Astrocyte of the cerebellum (primary cell): ENCODE results near the gene A4GALT.

ENCODE experiments used
- DNase-seq: peaks from one replicate; pipeline ENCODE4 v3.0.0-alpha.2; 2011; ENCODE audit warnings: low read depth
- H3K4me3 ChIP-seq: 2 replicates; pipeline ENCODE4 v1.5.1; 2011; ENCODE audit warnings: mild to moderate bottlenecking, low read depth, low read length, moderate library complexity
- in situ Hi-C: cut with HindIII; loops from 2 replicates; pipeline ENCODE4 v1.10.0; 2017; ENCODE audit warnings: low sequenced_read_pairs
- TF ChIP-seq, protein P1 (sequence below): IDR thresholded peaks from 2 replicates; pipeline ENCODE4 v1.5.1; 2012; ENCODE audit warnings: low read length, low read depth, moderate library complexity, mild to moderate bottlenecking; ENCODE audit errors: missing control alignments

The A4GALT gene

DNA sequence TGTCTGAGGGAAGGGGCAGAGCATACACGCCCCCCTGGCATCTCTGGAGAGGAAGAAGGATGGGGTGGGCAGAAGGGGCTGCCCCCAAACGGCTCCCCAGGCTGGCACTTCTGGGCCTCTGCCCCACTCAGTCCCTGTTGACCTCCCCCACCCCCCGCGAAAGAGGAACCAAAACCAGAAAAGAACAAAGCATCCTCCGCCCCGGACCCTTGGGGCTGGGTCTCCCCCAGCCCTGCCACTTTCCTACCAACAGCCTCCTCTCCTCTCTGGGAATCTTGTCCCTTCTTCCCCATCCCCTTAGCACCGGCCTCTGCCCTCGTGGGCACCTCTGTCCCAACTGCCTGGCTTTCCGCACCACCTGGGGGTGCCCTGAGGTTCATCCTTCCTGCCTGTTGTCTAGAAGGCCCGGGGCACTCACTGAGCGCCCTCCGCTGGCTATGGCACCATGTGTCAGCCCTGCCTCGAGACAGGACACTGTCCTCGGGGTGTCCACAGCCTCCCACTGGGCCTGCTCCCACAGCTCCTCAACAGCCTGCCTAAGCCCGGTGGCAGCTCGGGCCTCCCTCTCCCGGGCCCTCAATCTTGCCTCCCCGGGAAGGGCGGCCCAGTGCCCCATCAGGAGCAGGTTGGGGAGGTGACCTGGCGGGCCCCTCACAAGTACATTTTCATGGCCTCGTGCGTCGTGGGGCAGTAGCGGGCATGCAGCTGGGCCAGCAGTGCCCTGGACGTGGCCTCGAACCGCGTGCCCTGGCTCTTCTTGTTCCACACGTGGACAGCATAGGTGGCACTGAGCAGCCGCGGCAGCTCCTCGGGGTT lies 28.2 kb downstream of the A4GALT start:
- H3K4me3 ChIP-seq = no peak overlapping the region
- in situ Hi-C loops = no loop called here
- TF ChIP-seq, protein P1, sequence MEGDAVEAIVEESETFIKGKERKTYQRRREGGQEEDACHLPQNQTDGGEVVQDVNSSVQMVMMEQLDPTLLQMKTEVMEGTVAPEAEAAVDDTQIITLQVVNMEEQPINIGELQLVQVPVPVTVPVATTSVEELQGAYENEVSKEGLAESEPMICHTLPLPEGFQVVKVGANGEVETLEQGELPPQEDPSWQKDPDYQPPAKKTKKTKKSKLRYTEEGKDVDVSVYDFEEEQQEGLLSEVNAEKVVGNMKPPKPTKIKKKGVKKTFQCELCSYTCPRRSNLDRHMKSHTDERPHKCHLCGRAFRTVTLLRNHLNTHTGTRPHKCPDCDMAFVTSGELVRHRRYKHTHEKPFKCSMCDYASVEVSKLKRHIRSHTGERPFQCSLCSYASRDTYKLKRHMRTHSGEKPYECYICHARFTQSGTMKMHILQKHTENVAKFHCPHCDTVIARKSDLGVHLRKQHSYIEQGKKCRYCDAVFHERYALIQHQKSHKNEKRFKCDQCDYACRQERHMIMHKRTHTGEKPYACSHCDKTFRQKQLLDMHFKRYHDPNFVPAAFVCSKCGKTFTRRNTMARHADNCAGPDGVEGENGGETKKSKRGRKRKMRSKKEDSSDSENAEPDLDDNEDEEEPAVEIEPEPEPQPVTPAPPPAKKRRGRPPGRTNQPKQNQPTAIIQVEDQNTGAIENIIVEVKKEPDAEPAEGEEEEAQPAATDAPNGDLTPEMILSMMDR = no peak
- DNase-seq = no peak

DNA sequence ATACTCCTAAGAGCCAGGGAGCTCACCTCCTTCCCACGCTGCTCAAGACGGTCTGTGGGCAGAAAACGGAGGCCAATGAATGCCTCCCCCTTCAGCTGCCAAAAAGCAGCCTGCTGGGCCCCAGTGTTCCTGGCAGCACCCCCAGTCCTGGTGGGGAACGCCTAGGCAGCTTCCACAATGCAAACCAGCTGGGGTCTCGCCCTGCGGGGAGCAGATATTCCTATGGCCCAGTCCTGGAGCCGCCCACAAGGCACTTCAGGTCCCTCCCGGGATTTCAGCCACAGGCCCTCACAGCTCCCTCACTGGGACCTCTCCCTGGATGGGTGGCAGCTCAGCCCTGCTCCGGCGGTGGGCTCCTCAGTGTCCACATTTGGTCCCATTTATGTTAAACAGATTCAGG lies 29.2 kb downstream of the A4GALT start:
- in situ Hi-C loops = no loop called here
- no peak for DNase-seq
- no peak overlapping the region for H3K4me3 ChIP-seq
- TF ChIP-seq, protein P1 = no peak

DNA sequence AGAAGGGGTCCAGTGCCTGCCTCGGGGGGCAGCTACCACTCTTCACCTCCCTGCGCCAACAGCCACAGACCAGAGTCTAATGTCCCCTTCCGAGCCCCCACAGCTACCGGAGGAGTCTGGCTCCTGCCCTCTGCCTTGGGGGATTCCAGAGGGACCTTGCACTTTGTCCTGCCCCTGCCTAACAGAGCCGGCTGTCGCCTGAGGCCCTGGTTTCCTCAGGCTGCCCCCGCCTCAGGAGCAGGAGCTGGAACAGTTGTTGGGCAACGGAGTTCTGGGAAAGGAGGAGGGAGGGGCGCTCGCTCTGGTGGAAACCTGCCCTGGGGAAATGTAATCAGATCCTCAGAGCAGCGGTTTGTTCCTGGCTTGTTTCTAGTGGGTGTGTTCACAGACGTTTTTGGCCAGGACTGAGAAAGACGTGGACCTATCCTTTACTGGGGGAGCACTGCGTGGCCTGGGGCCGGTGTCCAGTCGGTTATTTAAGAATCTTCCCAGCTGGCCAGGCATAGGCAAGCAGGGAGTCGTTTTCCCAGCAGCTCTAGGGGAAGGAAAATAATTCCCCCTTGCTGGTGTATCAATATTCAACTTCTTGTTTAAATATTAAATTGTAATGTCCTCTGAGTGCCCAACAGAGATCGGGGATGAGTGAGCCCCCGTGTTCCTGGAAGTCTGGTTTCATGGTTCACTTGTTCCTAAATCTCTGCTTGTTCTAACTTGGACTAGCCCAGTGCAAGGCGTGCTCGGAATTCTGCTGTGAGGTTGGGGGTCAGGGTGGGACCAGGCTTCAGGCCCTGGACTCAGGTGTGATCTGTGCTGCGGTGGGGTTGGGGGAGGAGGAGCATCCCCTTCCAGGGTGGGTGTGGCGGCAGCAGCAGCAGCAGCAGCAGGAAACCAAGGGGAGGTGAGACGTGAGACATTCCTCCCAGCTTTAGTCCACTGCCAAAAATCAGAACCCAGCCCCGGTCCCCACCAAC lies 32.1 kb downstream of the A4GALT start:
- DNase-seq = peak; percentile 85
- TF ChIP-seq, protein P1 = no peak
- H3K4me3 ChIP-seq = no peak overlapping the region
- in situ Hi-C loops = no loop called here

DNA sequence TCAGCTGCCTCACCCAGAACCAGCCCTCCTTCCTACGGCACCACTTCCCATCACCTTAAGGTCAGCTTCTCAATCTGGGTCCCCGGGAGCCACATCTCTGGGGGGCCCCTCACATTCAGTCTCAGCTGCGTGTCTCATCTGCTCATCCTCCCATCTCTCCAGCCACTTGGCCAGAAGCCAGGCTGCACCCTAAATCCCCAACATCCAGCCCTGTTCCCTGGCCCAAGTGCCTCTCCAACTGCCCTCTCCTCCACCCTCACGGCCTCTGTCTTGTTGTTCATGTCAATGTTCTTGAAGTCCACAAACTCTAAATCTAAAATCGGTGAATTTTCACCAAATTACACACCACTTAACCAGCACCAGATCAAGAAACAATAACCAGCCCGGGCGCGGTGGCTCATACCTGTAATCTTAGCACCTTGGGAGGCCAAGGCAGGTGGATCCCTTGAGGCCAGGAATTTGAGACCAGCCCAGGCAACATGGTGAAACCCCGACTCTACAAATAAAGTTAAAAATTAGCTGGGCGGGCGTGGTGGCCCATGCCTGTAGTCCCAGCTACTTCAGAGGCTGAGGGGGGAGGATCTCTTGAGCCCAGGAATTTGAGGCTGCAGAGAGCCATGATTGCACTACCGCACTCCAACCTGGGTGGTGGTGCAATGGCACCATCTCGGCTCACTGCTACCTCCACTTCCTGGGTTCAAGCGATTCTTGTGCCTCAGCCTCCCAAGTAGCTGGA lies 33.7 kb downstream of the A4GALT start:
- TF ChIP-seq, protein P1 = no peak
- no peak for DNase-seq
- no peak overlapping the region for H3K4me3 ChIP-seq
- in situ Hi-C loops = no loop called here

DNA sequence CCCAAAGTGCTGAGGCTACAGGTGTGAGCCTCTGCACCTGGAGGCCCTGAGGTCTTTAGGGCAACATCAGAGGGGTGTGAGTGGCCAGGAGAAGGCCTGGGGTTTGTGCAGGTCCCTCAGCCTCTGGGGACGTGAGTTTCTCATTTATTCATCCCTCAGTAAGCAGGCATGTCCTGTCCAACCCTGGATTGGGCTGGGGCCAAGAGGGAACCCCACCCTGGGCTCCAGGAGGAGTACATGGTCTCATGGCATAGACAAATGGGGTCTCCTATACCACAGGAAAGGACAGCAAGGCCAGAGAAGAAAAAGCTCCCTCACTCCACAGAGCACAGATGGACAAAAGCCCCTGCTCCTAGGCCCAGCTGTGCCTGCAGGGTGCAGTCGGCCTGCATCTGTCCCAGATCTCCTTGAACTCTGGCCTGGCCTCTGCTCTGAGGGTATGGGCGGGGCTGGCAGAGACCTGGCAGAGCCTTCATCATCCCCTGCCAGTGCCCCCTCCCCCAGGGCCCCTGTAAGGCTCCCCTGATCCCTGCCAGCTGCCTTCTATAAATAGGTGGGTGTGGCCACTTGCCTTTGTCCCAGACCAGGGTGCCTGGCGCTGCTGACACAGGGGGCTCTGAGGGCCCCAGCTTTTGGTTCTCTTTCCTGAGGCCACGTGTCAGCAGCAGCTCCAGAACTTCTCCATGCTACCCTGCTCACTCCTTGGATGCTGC lies 34.6 kb downstream of the A4GALT start:
- in situ Hi-C loops = no loop called here
- no peak overlapping the region for H3K4me3 ChIP-seq
- TF ChIP-seq, protein P1 = no peak
- no peak for DNase-seq
